ENCODE data around the gene ATG12. TPM values are rescaled to one million over a fixed set of nuclear protein-coding genes. Genes with fewer than 3 reads are reported as not detected.
A peak's percentile ranks its signal among the peaks of the same experiment; 100 is the strongest.

ATG12 gene
- total and polyA plus RNA-seq, 2 of the 8 experiments (the other 6 are each of a cell fraction or from before 2014, with no cell fraction given) = 23.8 to 49.3 TPM

DNA sequence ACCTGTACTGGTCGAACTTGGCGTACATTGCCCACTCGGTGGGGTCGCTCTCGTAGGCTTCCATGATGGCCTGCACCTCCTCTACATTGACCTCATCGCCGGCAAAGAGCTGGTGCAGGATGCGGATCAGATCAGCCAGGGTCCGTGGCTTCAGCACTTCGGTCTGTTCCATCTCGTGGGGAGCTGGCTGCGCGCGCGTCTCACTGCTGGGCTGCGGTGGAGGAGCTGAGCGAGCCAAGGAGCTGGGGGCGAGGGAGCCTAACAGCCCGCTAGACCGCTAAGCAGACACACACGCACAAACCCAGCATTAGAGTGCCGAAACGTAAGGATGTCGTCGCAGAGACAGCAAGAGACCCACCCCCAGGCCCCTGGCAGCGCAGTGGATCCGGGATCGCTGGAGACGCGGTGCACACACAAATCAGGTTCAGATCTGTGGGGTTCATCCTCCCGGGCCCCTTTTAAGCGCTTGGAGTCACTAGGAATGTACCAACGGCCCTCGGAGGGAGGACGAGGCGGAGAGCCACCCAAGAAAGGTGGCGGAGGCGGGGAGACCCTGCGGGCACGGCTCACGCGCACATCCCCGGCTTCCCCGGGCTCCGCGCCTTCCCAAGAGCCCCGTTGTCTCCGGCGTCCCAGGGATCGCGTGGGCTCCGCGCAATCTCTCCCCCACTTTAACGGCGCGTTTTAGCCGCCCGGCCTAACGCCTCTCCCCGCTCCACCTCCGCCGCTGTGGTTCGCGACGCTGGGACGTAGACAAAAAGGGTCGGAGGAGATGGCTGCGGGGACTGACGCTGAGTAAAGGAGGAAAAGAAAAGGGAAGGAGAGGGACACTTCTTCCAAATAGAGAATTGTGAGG is 24.9 kb downstream of the ATG12 start, which contains the start of gene CDO1:
TSS of gene CDO1 (minus strand) at position 434 of the 856 bp plus-strand sequence. CDS start at position 172, 262 bp downstream.
- Histone ChIP-seq H3K4ac (replicated peaks; ENCODE audit: insufficient read length, low read depth, low read length) (peak within 1 kb of the TSS; percentile 13), H3K9me3 (ENCODE audit: insufficient read depth in 2 of 2, low read depth in 1 of 2, low read length in 1 of 2) (no peaks in the 10 kb centered on the region), H3K14ac (ENCODE audit: insufficient read length) (no peak within 1 kb of the TSS), H2BK120ac (replicated peaks; ENCODE audit: low read depth, low read length) (peak within 1 kb of the TSS; percentile 48), H3K56ac (replicated peaks; ENCODE audit: insufficient read length, low read depth, low read length) (peak within 1 kb of the TSS; percentile 91), H3K18ac (ENCODE audit: extremely low read depth, low read length) (peak within 1 kb of the TSS; percentile 89), H3K4me3 (ENCODE audit: extremely low read depth in 1 of 4, insufficient read depth in 2 of 4, low read depth in 3 of 4, low read length in 4 of 4) (peak within 1 kb of the TSS; percentile 70 to 82 (median 72)), H2BK5ac (ENCODE audit: low read depth, low read length) (peak within 1 kb of the TSS; percentile 57; the same call in 1 of the 2 replicates), H2BK12ac (ENCODE audit: low read depth, low read length) (peak within 1 kb of the TSS; percentile 90; the same call in 1 of the 2 replicates), H3K27me3 (replicated peaks in 1 of 4; ENCODE audit: control insufficient read depth in 3 of 4, extremely low read depth in 1 of 4, insufficient read depth in 3 of 4, low read length in 3 of 4) (peaks cover 0 to 22% (median 12%) of the 10 kb centered on the region in 4 experiments; a peak in 6 of 7 replicates), H3K79me1 (ENCODE audit: low read depth, low read length) (no peaks in the 10 kb centered on the region; the same call in 1 of the 2 replicates), H3K9ac (replicated peaks in 1 of 4; ENCODE audit: extremely low read depth in 1 of 4, low read depth in 3 of 4, low read length in 3 of 4) (peak within 1 kb of the TSS; percentile 80 to 94 (median 83)), H3K4me2 (ENCODE audit: insufficient read depth in 1 of 2, low read depth in 2 of 2, low read length in 2 of 2) (peak within 1 kb of the TSS; percentile 78 to 99), H3K4me1 (replicated peaks in 1 of 4; ENCODE audit: control insufficient read depth in 3 of 4, insufficient read depth in 4 of 4, low read length in 3 of 4) (peaks cover 0 to 5% (median 1%) of the 10 kb centered on the region in 4 experiments; a peak in 5 of 7 replicates), H4K91ac (replicated peaks; ENCODE audit: insufficient read length, low read length) (peak within 1 kb of the TSS; percentile 92), H3K36me3 (ENCODE audit: control insufficient read depth in 2 of 4, insufficient read depth in 4 of 4, low read length in 3 of 4) (peaks cover 0 to 3% (median 0%) of the 10 kb centered on the region in 4 experiments; a peak in 2 of 8 replicates), H3K23ac (ENCODE audit: insufficient read length) (no peak within 1 kb of the TSS), H3K79me2 (ENCODE audit: control insufficient read depth in 1 of 2, insufficient read depth in 2 of 2, low read length in 2 of 2) (peaks cover 0 to 3% of the 10 kb centered on the region in 2 experiments; a peak in 1 of 4 replicates), H2BK15ac (ENCODE audit: low read length) (peak within 1 kb of the TSS; percentile 0; the same call in 1 of the 2 replicates), H4K20me1 (replicated peaks in 1 of 2; ENCODE audit: control insufficient read depth in 1 of 2, insufficient read depth in 2 of 2, low read length in 2 of 2) (peaks cover 0 to 3% of the 10 kb centered on the region in 2 experiments), H3K23me2 (ENCODE audit: low read depth, low read length) (peaks cover 11% of the 10 kb centered on the region), H3K27ac (ENCODE audit: low read depth, low read length) (peak within 1 kb of the TSS; percentile 72), H2AFZ (ENCODE audit: low read length) (peak within 1 kb of the TSS; percentile 88), H4K8ac (ENCODE audit: extremely low read depth, insufficient read depth, low read length) (peak within 1 kb of the TSS; percentile 96), H4K5ac (ENCODE audit: insufficient read length, low read depth, low read length) (peak within 1 kb of the TSS; percentile 54), H2BK20ac (ENCODE audit: low read length) (no peak within 1 kb of the TSS), H2AK5ac (ENCODE audit: low read depth, low read length) (no peak within 1 kb of the TSS)
- FAIRE-seq (no peak), DNase-seq (ENCODE audit: low read depth in 1 of 2, low spot score in 2 of 2) (peak; percentile 41 to 84)
- CTCF ChIA-PET (ENCODE audit: partially characterized antibody) = interaction anchor here (0.9 to 4.0 kb wide), 6 partner anchors 15 to 186 kb away, joined by 4 to 14 read pairs (median 6); partner anchors contain the start of gene ATG12
- POLR2A ChIA-PET (ENCODE audit: partially characterized antibody) = interaction anchor here (0.6 to 1.8 kb wide), 11 partner anchors 10 to 447 kb away, joined by 3 to 11 read pairs (median 4); partner anchors contain the start of genes AP3S1 and ATG12
- 1% methylated on average over 66 of the region's 69 CpGs; no CpG with 5 or more reads in 1 of the 2 experiments for WGBS, 2 experiments (ENCODE audit: extremely low coverage in 1 of 2, insufficient coverage in 1 of 2, insufficient read length in 1 of 2, insufficient replicate concordance in 2 of 2, low coverage in 1 of 2, low lambda C conversion rate in 2 of 2, missing lambda C conversion rate in 1 of 2)
- no peak for TF ChIP-seq HDAC6 (IDR thresholded peaks at IDR 0.05; ENCODE audit: low read depth, low read length)
- no peak for TF ChIP-seq CEBPB (IDR thresholded peaks at IDR 0.05; ENCODE audit: low read depth, low read length)
- TF ChIP-seq TAF1 (IDR thresholded peaks at IDR 0.05; ENCODE audit: low read depth, low read length) = peak; percentile 92
- TF ChIP-seq TCF12 (IDR thresholded peaks at IDR 0.05; ENCODE audit: low read depth, low read length) = 0 out of 2 replicates have a peak, but pooled peaks have one; percentile 27
- TF ChIP-seq RBBP5 (IDR thresholded peaks at IDR 0.05; ENCODE audit: borderline replicate concordance, low read depth, low read length) = peak; percentile 76; the same call in 1 of the 2 replicates
- TF ChIP-seq BRCA1 (IDR thresholded peaks at IDR 0.05; ENCODE audit: low read depth, low read length) = no peak
- no peak for TF ChIP-seq GABPA (IDR thresholded peaks at IDR 0.05; ENCODE audit: borderline replicate concordance, insufficient read depth, low read length)
- no peak for TF ChIP-seq RNF2 (IDR thresholded peaks at IDR 0.05; ENCODE audit: borderline replicate concordance, low read depth, low read length, missing control alignments, poor library complexity, severe bottlenecking)
- TF ChIP-seq, protein P1, sequence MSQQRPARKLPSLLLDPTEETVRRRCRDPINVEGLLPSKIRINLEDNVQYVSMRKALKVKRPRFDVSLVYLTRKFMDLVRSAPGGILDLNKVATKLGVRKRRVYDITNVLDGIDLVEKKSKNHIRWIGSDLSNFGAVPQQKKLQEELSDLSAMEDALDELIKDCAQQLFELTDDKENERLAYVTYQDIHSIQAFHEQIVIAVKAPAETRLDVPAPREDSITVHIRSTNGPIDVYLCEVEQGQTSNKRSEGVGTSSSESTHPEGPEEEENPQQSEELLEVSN (IDR thresholded peaks at IDR 0.05) = no peak
